Measurements from ENCODE around the gene SLC43A2. TPM values are rescaled to one million over a fixed set of nuclear protein-coding genes. Genes with fewer than 3 reads are reported as not detected.

SLC43A2 gene
- total RNA-seq, 2 experiments from 2014 or later: 2.1 to 2.5 TPM

DNA sequence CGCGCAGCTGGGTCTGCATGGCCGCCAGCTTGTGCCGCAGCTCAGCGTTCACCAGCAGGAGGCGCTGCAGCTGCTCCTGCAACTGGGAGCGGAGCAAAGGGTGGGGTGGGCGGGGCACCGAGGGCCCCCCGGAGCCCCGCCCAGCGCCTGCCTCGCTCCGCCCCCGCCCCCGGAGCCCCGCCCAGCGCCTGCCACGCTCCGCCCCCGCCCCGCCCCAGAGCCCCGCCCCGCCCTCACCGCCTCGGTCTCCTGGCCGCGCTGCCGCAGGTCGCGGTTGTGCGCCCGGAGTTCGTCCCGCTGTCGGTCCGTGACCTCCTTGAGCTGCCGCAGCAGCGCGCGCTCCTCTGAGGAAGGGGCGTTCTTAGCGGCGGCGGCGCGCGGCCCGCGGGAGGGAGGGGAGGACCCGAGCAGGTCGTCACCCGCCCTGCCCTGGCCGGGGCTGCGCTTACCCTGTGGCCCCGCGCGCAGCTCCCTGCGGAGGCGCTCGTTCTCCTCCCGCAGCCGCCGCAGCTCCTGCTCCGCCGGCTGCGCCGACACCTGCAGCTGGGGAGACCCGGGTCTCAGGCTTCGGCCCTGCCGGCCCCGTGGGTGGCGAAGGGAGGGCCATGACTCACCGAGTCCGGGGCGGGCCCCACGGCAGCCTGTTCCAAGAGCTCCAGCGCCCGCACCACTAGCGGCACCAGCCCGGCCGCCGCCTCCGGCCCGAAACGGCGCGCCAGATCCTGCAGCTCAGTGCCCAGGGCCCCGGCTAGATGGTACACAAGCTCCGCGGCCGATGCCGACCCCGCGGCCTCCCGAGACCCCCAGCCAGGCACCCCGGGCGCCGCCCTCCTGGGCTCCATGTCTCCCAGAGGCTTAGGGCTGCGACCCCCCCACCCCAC lies 20.6 kb upstream of the SLC43A2 start:
- DNase-seq (peak; percentile 98), ATAC-seq (ENCODE audit: low read depth) (peak; percentile 74)
- peaks cover 24% of the 10 kb centered on the region for H3K4me1 Mint-ChIP-seq
- peak overlapping the region; percentile 64 for H3K27ac Mint-ChIP-seq
- POLR2A ChIA-PET: interaction anchor here (0.5 to 2.3 kb wide), 8 partner anchors 19 to 193 kb away, joined by 3 to 16 read pairs (median 4); partner anchors contain the start of genes CRK and SMYD4
- H3K4me3 Mint-ChIP-seq: peak overlapping the region; percentile 80
- no peaks in the 10 kb centered on the region for H3K9me3 Mint-ChIP-seq
- H3K36me3 Mint-ChIP-seq: peaks cover 24% of the 10 kb centered on the region
- no peaks in the 10 kb centered on the region for H3K27me3 Mint-ChIP-seq

DNA sequence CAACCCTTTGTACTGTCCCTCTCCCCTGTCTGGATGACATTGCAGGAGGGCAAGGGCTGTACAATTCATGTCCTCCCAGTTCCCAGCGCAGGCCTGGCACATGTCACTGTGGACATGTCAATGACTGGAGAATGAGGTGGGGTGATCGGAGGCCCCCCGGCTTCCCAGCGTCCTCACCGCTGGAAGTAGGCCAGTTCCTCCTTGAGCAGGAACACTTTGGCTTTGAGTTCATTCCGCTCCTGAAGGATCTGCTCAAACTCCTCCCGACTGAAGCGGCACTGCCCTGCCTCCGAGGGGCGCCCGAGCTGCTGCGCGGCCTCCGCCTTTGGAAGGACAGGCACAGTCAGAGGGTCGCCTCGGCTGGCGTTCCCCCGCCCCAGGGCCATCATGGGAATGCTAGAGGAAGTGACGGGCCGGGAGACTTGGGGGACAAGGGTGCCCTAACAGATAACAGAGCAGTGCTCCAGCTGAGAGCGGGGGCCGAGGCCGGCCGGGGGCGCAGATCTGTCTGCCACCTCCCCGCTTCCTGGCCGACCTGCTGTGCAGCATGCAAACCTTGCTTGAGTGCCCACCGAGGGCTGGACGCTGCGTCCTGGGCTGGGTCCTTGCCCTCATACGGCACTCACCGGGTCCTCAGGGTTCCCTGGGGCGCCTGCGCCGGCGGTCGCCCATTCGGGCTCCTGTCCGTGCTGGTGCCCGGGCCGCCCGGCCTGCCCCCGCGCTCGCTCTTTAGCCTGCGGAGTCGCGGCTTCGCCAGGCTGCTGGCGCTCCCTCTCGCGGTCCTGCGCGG lies 19.7 kb upstream of the SLC43A2 start:
- Mint-ChIP-seq H3K4me3 (peak overlapping the region; percentile 80), H3K27ac (peak overlapping the region; percentile 64), H3K27me3 (no peaks in the 10 kb centered on the region), H3K4me1 (peaks cover 27% of the 10 kb centered on the region), H3K9me3 (no peaks in the 10 kb centered on the region), H3K36me3 (peaks cover 17% of the 10 kb centered on the region)
- POLR2A ChIA-PET: interaction anchor here (0.6 to 2.3 kb wide), 5 partner anchors 9 to 192 kb away, joined by 3 to 16 read pairs (median 4); partner anchors contain the start of gene CRK
- ATAC-seq (ENCODE audit: low read depth) (peak; percentile 15), DNase-seq (no peak)

DNA sequence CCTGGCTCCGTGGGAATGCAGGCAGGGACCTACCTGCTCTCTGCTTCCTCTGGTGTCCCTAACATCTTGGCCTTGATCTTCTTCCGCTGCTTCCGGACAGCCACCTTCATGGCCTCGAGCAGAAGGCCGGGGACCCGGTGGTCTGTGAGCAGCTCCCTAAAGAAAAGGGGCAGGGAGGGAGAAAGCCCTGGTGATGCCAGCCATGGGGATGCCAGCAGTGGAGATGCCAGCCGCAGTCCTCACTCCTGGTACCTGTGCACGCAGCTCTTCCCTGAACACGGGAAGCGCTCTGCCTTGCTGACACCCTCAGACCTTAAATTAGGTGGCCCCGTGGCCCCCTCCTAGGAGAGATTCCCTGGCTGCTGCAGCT lies 19.2 kb upstream of the SLC43A2 start:
- no peak for ATAC-seq (ENCODE audit: low read depth)
- Mint-ChIP-seq H3K4me1 (peaks cover 27% of the 10 kb centered on the region), H3K36me3 (peaks cover 12% of the 10 kb centered on the region), H3K4me3 (peak overlapping the region; percentile 76), H3K27ac (no peak overlapping the region), H3K27me3 (no peaks in the 10 kb centered on the region), H3K9me3 (no peaks in the 10 kb centered on the region)
- POLR2A ChIA-PET: interaction anchor here (0.6 to 2.3 kb wide), 3 partner anchors 9 to 70 kb away, joined by 3 to 16 read pairs (median 5); no protein-coding TSS in a partner anchor
- DNase-seq: no peak

DNA sequence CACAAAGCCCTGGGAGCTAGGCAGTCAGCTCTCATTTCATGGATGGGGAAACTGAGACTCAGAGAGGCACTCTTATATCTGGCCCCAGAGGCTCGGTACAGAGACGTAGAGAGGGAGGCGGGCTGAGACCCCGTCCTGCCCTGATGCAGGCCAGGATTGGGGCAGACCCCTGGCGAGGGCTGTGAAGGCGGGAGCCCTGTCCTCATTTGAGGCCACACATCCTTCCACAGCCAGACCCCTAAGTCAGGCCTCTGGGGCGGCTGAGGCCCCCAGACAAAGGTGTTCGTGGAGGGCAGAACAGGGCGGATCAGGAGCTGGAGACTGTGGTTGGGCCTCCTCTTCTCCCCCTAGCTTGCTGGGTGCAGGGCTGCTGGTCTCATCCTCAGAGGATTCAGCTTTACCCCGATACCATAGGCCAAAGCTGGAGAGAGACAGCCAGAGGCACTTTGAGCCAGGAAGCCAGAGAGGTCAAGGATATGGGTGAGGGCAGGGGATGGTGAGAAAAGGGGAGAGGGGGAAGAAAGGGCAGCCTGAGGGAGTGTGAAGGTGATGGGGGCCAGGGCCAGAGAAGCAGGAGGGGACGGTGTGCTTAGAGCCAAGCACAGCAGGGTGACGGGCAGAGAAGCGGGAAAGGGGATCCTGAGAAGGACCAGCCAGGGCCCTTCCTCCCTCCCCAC lies 17.7 kb upstream of the SLC43A2 start:
- Mint-ChIP-seq H3K27ac (peak overlapping the region; percentile 83), H3K4me3 (no peak overlapping the region), H3K9me3 (no peaks in the 10 kb centered on the region), H3K27me3 (no peaks in the 10 kb centered on the region), H3K4me1 (peaks cover 27% of the 10 kb centered on the region), H3K36me3 (peaks cover 4% of the 10 kb centered on the region)
- DNase-seq (no peak), ATAC-seq (ENCODE audit: low read depth) (no peak)
- POLR2A ChIA-PET: no interaction called here

DNA sequence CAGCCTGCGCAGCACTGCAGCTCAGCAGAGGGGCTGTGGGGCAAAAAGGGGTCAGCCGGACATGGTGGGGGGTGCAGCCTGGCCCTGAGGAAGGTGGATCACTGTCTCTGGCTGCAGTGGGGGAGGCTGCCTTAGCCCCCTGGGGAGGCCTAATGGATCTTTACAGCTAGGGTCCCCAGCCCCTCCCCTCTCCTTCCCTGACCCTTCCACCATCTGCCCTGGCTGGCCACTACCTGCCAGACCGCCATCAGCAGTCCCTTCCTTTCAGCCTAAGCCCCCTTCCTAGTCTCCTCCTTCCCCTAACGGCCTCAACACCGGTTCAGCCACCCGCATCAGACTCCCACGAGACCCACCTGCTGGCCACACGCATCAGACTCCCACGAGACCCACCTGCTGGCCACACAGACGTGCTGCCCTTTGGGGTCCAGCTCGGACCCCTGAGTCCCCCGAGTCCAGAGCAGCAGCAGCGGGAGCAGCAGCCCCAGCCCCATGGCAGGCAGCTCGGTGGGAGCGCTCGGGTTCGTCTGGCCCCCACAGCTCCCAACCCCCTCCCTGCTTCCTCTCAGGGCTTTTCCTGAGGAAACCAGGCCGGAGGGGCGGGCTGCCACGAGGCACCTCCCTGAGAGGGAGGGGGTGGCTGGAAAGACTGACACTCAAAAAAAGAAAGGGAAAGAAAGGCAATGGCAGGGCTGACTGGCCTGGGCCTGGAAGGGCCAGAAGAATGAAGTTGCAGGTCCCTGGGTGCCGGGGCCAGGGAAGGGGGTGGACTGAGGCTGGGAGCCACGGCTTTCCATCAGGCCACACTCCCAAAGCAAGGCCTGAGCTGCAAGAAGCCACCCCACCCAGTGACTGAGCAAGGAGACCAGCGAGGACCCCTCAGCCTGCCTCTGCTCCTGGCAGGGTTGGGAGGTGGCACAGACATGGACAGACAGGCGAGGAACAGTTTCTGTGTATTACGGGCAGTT lies 16.9 kb upstream of the SLC43A2 start, which contains the start of gene SCARF1:
Gene SCARF1 (minus strand): TSS at position 526 of the 965 bp plus-strand sequence. CDS start 35 bp downstream, at position 491.
- Mint-ChIP-seq H3K4me1 (peaks cover 27% of the 10 kb centered on the region), H3K36me3 (peaks cover 2% of the 10 kb centered on the region), H3K4me3 (peak within 1 kb of the TSS; percentile 86), H3K9me3 (no peaks in the 10 kb centered on the region), H3K27ac (peak within 1 kb of the TSS; percentile 83), H3K27me3 (no peaks in the 10 kb centered on the region)
- POLR2A ChIA-PET: no interaction called here
- ATAC-seq (ENCODE audit: low read depth): no peak
- no peak for DNase-seq

DNA sequence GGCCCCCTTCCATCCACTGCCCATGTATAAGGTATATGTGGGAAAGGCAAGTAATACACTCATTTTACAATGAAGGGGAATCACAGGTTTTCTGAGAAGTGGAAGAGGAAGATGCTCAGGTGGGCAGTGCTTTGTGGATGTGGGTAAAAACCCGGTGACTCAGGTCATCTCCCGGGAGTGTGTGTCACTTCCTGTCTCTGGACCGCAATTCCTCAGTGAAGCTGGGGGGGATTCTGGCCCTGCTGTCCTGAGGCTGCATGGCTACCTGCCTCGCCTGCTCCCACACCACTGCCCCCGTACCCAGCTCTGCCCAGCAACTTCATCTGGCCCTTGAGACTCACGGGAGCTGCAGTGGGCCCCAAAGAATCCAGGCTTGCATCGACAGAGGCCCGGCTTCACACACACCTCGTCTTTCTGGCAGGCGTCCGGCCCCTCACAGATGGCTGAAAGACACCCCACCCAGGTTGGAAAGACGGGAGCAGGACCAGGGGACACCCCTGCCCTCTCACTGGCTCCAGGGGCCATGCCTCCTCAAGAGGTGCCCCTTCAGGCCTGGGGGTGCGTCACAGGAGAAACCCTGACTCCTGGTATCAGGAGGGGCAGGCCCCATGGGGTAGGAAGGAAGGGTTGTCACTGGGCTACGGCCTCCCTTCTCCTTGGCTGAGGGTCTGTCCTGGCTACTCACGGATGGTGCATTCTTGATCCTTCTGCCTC lies 16.0 kb upstream of the SLC43A2 start:
- DNase-seq: peak; percentile 52
- H3K9me3 Mint-ChIP-seq: no peaks in the 10 kb centered on the region
- POLR2A ChIA-PET: interaction anchor here (0.6 kb wide), 1 partner anchor 249 kb away, joined by 4 read pairs; no protein-coding TSS in a partner anchor
- H3K27me3 Mint-ChIP-seq: no peaks in the 10 kb centered on the region
- peaks cover 2% of the 10 kb centered on the region for H3K36me3 Mint-ChIP-seq
- peaks cover 24% of the 10 kb centered on the region for H3K4me1 Mint-ChIP-seq
- H3K4me3 Mint-ChIP-seq: peak overlapping the region; percentile 86
- no peak for ATAC-seq (ENCODE audit: low read depth)
- peak overlapping the region; percentile 83 for H3K27ac Mint-ChIP-seq

DNA sequence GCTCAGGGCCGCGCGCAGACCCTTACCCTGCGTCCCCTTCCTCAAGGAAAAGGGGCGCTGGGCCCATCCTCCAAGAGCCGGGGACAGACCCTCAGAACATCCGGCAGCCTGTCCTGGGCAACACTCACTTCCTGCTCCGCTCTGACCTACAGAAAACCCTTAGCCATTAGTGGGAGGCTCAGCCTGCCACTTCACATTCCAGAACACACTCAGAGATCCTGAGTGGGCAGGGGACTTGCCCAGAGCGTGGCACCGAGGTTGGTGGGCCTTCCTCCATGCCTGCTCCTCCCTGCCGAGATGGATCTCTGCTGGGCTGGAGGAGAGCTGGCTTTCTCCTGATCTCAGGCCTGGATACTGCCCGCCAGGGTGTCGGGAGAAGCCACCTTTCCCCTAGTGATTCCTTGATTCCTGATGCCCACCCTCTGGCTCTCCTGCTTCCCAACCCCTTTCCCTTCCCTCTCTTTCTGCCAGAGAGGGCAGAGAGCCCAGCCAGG lies 15.4 kb upstream of the SLC43A2 start:
- ATAC-seq (ENCODE audit: low read depth): peak; percentile 2
- H3K4me3 Mint-ChIP-seq: peak overlapping the region; percentile 86
- peaks cover 2% of the 10 kb centered on the region for H3K36me3 Mint-ChIP-seq
- H3K27me3 Mint-ChIP-seq: no peaks in the 10 kb centered on the region
- POLR2A ChIA-PET: interaction anchor here (0.6 to 1.0 kb wide), 4 partner anchors 10 to 384 kb away, joined by 3 to 4 read pairs (median 4); no protein-coding TSS in a partner anchor
- H3K9me3 Mint-ChIP-seq: no peaks in the 10 kb centered on the region
- peak; percentile 49 for DNase-seq
- H3K27ac Mint-ChIP-seq: peak overlapping the region; percentile 83
- H3K4me1 Mint-ChIP-seq: peaks cover 24% of the 10 kb centered on the region

DNA sequence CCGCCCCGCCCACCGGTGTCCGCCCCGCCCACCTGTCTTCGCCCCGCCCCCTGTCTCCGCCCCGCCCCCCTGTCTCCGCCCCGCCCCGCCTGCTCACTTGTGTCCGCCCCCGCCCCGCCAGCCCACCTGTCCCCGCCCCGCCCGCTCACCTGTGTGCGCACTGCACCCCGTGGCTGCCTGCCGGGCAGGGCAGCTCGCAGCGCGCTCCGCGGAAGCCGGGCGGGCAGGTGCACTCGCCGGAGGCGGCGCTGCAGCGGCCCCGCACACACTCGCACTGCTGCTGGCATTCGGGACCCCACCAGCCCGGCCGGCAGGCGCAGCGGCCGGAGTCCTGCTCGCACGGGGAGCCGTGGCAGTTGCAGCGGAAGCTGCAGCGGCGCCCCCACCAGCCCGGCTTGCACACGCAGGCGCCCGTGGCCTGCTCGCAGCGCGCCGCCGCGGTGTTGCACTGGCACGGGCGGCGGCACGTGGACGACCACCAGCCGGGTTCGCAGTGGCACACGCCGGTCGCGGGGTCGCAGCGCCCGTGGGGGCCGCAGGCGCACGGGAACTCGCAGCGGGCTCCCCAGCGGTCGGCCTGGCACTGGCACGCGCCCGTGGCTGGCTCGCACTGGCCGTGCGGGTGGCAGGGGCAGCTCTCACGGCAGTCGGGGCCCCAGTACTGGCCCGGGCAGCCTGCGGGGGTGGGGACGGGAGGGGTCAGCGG lies 14.8 kb upstream of the SLC43A2 start:
- Mint-ChIP-seq H3K36me3 (peaks cover 2% of the 10 kb centered on the region), H3K9me3 (no peaks in the 10 kb centered on the region), H3K27me3 (no peaks in the 10 kb centered on the region), H3K4me3 (no peak overlapping the region), H3K4me1 (peaks cover 24% of the 10 kb centered on the region), H3K27ac (no peak overlapping the region)
- ATAC-seq (ENCODE audit: low read depth) (peak; percentile 55), DNase-seq (peak; percentile 78)
- POLR2A ChIA-PET: interaction anchor here (0.6 to 1.0 kb wide), 3 partner anchors 9 to 383 kb away, joined by 3 to 4 read pairs (median 3); no protein-coding TSS in a partner anchor

DNA sequence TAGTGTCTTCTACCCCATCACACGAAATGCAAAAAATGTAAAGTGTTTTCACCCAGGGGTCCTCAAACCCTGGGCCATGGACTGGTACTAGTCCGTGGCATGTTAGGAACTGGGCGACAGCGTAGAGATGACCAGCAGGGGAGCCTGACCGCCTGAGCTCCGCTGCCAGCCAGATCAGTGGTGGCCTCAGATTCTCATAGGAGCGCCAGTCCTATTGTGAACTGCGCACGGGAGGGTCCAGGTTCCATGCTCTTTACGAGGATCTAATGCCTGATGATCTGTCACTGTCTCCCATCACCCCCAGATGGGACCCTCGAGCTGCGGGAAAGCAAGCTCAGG lies 12.4 kb upstream of the SLC43A2 start:
- Mint-ChIP-seq H3K9me3 (no peaks in the 10 kb centered on the region), H3K27ac (no peak overlapping the region), H3K4me1 (peaks cover 18% of the 10 kb centered on the region), H3K4me3 (no peak overlapping the region), H3K36me3 (no peaks in the 10 kb centered on the region), H3K27me3 (no peaks in the 10 kb centered on the region)
- DNase-seq: no peak
- POLR2A ChIA-PET: interaction anchor here (1.1 kb wide), 1 partner anchor 11 kb away, joined by 3 read pairs; no protein-coding TSS in a partner anchor
- no peak for ATAC-seq (ENCODE audit: low read depth)

DNA sequence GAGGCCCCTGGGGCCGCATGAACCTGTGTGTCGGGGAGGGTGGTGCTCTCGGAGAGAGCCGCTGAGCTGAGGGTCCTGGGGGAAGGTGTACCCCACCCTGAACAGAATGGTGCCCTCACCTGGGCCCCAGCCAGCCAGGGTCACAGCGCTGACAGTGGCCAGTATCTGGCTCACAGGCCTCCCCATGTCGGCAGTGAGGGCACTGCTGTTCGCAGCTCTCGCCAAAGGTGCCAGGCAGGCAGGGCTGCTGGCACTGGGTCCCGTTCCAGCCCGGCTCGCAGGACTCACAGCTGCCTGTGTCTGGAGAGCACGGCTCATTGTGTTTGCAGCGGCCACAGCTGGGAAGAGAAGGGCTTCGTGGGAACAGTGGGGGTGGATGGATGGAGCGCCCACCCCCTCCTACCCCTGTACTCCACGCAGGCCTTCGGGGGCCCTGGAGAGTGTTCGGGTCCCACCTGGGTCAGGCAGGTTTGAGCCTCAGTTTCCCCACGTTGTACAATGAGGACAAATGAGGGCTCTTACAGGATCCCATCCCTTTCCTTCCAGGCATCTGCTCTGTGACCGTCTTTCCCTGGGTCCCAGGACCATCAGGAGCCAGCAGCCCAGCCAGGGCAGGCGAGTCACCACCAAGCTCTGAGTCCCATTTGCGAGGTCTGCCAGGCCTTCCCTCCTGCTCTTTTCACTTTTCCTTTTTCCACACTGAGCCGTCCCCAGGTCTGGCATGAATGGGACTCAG lies 11.9 kb upstream of the SLC43A2 start:
- H3K36me3 Mint-ChIP-seq: peaks cover 3% of the 10 kb centered on the region
- ATAC-seq (ENCODE audit: low read depth) (no peak), DNase-seq (no peak)
- H3K4me1 Mint-ChIP-seq: peaks cover 14% of the 10 kb centered on the region
- no peaks in the 10 kb centered on the region for H3K9me3 Mint-ChIP-seq
- H3K4me3 Mint-ChIP-seq: no peak overlapping the region
- POLR2A ChIA-PET: interaction anchor here (1.1 kb wide), 1 partner anchor 10 kb away, joined by 3 read pairs; no protein-coding TSS in a partner anchor
- H3K27ac Mint-ChIP-seq: no peak overlapping the region
- no peaks in the 10 kb centered on the region for H3K27me3 Mint-ChIP-seq

All from activated naive CD8-positive, alpha-beta T cell treated with anti-CD3 and anti-CD28 coated beads, Interleukin-2, amount 10 ng/mL, durations not matched to agents 7 days and 5 days (primary cell).